GM21381 (cell line): ENCODE results near the gene GAS6.

Experiments used
- ATAC-seq: cut with Tn5 transposase; IDR thresholded peaks from one replicate; pipeline ENCODE4 v1.9.1; 2021; ENCODE audit warnings: mild to moderate bottlenecking, moderate library complexity; ENCODE audit not compliant: unreplicated experiment

The GAS6 gene

DNA sequence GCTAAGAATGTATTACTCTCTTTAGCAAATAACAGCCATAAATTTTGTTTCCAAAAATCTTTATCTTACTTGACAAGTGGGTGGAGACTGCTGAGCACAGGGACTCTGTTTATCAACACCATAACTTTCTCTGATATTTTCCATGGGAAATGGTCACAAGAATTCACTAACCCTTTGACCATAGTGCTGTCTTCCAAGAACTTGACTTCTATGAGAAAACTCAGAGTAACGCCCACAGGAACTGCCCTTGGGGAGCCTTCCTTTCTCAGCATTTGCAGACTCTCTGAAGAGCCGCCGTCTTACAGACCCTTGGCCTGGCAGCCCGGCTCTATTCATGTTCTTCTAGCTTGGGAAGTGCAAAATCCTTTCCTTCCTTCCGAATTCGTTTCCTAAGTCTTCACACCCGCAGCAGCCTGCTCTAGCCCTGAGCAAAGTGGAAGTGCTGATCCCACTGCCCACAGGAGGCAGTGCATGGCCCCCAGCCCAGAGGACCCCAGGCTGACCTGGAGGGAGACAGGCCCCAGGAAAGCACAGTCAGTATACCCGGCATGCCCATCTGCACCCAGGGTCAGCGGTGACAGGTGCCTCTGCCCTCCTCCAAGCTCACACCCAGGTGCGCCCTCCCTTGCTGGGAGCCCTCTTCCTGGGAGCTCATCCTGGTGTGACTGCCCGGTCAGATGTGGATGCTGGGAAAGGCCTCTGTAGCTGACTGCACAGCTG lies 10.2 kb downstream of the GAS6 start:
- no peak for ATAC-seq

DNA sequence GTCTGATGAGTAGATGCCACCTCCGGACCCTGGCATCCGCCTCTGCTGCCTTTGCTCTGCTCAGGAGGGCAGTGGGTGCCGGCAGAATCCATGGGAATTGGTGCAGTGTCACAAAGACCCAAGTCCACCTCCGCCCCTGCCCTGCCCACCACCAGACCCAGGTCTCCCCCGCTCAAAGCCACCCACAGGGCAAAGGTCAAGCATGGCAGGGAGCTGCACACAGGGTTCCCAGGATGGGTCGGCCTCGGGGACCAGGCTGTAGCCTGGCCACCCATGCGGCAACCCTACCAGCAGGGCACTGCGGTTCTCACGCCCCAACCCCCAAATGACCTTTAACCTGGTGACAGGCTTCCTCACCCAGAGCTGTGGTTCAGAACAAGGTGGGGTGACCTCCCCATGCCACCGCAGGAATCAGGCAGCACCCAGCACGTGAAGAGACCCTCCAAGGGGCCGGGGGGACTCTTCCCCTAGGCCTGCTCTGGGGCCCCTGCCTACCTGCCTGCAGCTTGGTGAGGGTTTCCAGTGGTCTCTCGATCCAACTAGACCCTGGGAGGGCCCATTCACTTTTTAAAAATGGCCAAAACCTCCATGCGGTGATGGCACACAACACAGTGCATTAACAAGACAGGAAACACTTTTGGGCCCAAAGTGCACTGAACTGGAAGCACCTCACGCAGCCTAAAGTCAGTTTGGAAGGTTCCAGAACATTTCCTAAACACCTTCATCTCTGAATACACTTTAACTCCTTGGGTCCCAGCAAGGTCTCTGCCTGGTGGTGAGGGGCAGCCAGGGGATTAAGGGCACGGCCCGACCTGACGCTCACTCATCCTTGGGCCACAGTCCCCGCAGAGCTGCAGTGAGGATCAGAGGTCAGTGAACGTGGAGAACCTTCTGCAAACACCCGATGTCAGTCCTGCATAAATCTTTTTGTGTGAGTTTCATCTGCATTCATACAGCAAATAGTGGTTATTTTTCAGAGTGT lies 11.0 kb downstream of the GAS6 start:
- no peak for ATAC-seq

GRCh38 chr13:113851826-113852535 lies 11.9 kb downstream of the GAS6 start:
- ATAC-seq: no peak

DNA sequence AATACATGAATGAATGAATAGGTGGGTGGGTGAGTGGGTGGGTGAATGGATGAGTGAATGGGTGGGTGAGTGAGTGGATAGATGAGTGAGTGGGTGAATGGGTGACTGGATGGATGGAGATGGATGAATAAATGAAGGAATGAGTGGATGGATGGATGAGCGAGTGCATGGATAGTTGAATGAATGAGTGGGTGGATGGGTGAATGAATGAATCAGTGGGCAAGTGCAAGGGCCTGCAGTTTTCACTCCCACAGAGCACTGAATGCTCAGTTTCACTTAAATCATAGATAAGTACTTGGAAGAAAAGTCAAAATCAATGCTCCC lies 12.4 kb downstream of the GAS6 start:
- no peak for ATAC-seq

GRCh38 chr13:113850722-113851479 lies 13.0 kb downstream of the GAS6 start:
- no peak for ATAC-seq

- no peak for ATAC-seq
Measured at GRCh38 chr13:113849981-113850721, 13.7 kb downstream of the GAS6 start.

DNA sequence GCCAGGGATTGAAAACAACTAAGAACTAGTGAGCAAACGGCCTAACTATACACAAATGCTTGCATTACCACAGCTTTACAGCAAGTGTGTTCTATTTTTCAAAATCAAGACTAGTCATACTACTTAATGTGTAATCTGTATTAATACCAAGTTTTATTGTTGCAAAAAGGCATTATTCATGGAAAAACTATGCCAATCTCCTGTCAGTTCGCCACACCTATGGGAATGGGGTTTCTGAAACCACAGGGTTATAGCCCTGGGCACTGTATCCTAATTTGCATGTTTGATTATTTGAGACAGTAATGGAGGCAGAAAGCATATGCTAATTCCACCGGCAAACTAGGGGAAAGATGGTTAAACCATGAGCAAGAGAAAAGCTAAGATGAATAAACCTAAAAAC lies 14.3 kb downstream of the GAS6 start:
- ATAC-seq: no peak

DNA sequence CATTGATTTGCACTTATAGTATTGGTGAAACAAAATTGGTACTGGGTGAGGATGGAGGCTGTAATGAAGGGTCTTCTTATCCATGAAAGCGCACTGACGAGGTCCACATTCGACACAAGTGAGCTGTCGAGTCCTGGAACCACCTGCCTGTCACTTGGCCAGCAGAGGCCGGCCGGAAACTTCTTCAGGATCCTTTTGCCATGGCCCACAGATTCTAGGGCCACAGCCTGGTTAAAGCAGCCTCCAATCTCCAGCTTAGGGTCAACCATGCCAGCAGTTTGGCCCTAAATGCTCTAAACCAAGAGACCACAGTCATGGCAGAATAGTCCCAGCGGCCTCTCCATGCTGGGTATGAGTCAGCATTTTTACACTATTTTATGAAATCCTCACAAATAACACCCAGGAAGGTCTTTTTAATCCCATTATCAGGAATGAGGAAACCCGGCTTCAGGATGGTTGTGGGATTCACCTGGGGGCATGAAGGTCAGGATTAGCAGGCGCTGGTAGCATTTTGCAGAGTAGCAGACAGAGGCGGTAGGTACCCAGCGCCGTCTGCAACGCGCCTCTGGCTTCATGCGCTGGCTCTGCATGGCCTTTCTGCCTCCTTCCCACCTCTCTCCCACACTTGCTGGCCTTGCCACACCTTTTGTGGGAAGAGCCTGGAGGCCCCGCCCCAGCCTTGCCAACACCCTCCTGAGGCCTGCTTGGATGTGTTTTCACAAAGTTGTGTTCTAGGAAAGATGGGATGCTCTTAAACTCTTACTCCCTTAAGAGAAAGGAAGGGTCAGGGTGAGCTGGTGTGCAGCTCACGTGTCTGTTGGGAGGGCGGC lies 15.2 kb downstream of the GAS6 start:
- ATAC-seq: no peak

- ATAC-seq: no peak
Measured at GRCh38 chr13:113848020-113848419, 15.9 kb downstream of the GAS6 start.

GRCh38 chr13:113846636-113847318 lies 17.1 kb downstream of the GAS6 start:
- no peak for ATAC-seq

GRCh38 chr13:113845723-113846635 lies 17.9 kb downstream of the GAS6 start:
- no peak for ATAC-seq

DNA sequence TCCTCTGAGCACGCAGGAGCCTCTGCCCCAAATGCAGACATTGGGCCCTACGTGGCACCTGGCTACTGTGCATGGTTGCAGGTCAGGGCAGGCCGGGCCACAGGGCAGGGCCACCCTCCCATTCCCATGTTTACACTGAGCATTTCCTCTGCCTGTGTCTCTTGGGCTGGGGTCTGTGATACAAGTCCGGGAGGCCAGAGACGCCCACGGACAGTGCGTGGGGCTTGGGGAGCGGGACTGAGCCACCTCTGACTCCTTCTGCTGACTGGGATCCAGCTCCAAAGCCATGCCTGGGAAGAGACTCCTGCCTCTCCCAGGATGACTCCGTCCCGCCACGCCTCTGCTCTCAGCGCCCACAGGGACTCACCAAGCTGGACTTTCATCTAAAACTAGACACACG lies 18.8 kb downstream of the GAS6 start:
- ATAC-seq: no peak

DNA sequence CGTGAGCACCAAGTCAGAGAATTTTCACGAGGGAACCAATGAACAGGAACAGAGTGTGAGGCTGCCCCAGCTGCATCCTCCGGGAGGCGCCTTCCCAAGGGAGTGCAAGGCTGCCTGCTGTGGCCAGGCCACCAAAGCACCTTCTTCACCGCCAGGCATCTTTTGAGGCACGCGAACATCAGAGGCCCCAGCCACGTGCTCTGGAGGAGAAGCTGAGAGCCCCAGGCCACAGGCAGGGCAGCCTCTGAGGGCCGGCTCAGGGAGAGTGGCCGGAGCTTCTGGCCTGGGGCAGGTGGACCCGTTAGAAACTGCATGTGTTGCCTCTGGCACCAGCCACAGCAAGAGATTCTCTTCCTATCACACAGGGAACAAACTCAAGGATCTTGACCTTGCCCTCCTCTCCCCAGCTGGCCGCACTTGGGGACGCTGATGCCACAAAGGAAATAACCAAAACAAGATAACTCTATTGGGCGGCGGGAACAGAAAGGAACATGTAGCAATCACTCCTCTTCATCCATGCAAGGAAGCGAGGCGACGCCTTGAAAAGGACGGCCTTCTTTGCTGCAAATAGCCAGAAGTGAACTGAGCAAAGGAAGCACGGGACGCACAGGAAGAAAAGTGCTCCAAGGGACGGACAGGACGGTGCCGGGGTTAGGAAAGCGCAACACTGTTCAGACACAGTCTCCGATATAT lies 19.9 kb downstream of the GAS6 start:
- no peak for ATAC-seq

- ATAC-seq: no peak
Measured at GRCh38 chr13:113843063-113843654, 20.7 kb downstream of the GAS6 start.

GRCh38 chr13:113842336-113843062 lies 21.4 kb downstream of the GAS6 start:
- no peak for ATAC-seq

DNA sequence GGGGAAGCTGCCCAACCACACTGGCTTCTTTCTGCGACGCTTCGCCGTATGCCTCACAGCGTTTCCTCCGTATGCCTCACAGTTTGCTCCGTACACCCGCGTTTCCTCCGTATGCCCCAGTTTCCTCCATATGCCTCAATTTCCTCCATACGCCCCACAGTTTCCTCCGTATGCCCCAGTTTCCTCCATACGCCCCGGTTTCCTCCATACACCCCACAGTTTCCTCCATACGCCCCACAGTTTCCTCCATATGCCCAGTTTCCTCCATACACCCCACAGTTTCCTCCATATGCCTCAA lies 22.6 kb downstream of the GAS6 start:
- ATAC-seq: no peak
